CD4-positive, alpha-beta T cell (primary cell): ENCODE data around the gene CKMT2. TPM values are rescaled to one million over a fixed set of nuclear protein-coding genes. Genes with fewer than 3 reads are reported as not detected.

Source experiments
- ATAC-seq: fragments of 200-7000 bp; cut with Tn5 transposase; one replicate; pipeline ENCODE4 v1.10.0; 2022; ENCODE audit warnings: mild to moderate bottlenecking; ENCODE audit not compliant: poor library complexity
- CTCF ChIA-PET: fragments of 350-600 bp; sonication (Branson Sonifier 250); formaldehyde crosslinking; loops from one replicate; lab custom pipeline; 2021; ENCODE audit warnings: antibody characterized with exemption, inconsistent platforms; lab: Charles Lee
- POLR2A ChIA-PET: fragments of 350-600 bp; sonication (Branson Sonifier 250); formaldehyde crosslinking; loops from one replicate; lab custom pipeline; 2021; ENCODE audit warnings: antibody characterized with exemption, inconsistent platforms; lab: Charles Lee
- DNase-seq, 14 experiments: peaks; one replicate each; pipeline ENCODE4 v3.0.0-alpha.2; 2013 to 2020; ENCODE audit warnings: mixed read lengths in 2 of 14
- H3K27ac ChIP-seq, 2 donors: one replicate each; pipeline versions ENCODE4 v1.5.1 to v1.7.0; 2013; ENCODE audit warnings: low read length in 2 of 2, low read depth in 1 of 2, mild to moderate bottlenecking in 1 of 2
- H3K27me3 ChIP-seq, 2 experiments: 1 replicate in 1 of 2; 2 replicates in 1 of 2; pipeline versions ENCODE4 v1.6.1 to v1.7.0; 2013; ENCODE audit warnings: low read length in 2 of 2, control low read depth in 1 of 2, mild to moderate bottlenecking in 1 of 2, moderate library complexity in 1 of 2; ENCODE audit not compliant: insufficient read depth in 2 of 2, control insufficient read depth in 1 of 2
- H3K36me3 ChIP-seq: one replicate; pipeline ENCODE4 v1.6.1; 2013; ENCODE audit warnings: low read length, control low read depth; ENCODE audit not compliant: insufficient read depth
- H3K4me1 ChIP-seq: one replicate; pipeline ENCODE4 v1.6.1; 2013; ENCODE audit warnings: low read length, control low read depth; ENCODE audit not compliant: insufficient read depth
- H3K4me3 ChIP-seq: one replicate; pipeline ENCODE4 v1.5.1; 2013; ENCODE audit warnings: mild to moderate bottlenecking, low read length, moderate library complexity
- H3K9me3 ChIP-seq, 2 experiments: 1 replicate in 1 of 2; 2 replicates in 1 of 2; pipeline versions ENCODE4 v1.6.1 to v1.7.0; 2013; ENCODE audit warnings: low read length in 2 of 2, mild to moderate bottlenecking in 2 of 2, control low read depth in 1 of 2, moderate library complexity in 1 of 2; ENCODE audit not compliant: control insufficient read depth in 1 of 2, insufficient read depth in 1 of 2
- H3K27ac Mint-ChIP-seq: one replicate; pipeline ENCODE4 v1.8.0; 2020; ENCODE audit warnings: mixed read lengths
- H3K27me3 Mint-ChIP-seq: one replicate; pipeline ENCODE4 v1.8.0; 2021; ENCODE audit warnings: mixed read lengths
- H3K36me3 Mint-ChIP-seq: one replicate; pipeline ENCODE4 v1.8.0; 2021; ENCODE audit warnings: low read depth, mixed read lengths
- H3K4me1 Mint-ChIP-seq: one replicate; pipeline ENCODE4 v1.8.0; 2021; ENCODE audit warnings: low read depth, mixed read lengths
- H3K4me3 Mint-ChIP-seq: one replicate; pipeline ENCODE4 v1.8.0; 2020; ENCODE audit warnings: mild to moderate bottlenecking, mixed read lengths
- H3K9me3 Mint-ChIP-seq: one replicate; pipeline ENCODE4 v1.8.0; 2020; ENCODE audit warnings: mixed read lengths
- CTCF ChIP-seq: fragments of 200-600 bp; IDR thresholded peaks from one replicate; pipeline ENCODE4 v1.8.0; 2022; ENCODE audit warnings: antibody characterized with exemption, mild to moderate bottlenecking
- intact Hi-C, 2 experiments: fragments of 100-400 bp; cut with DNase I in 1 of 2; cut with micrococcal nuclease in 1 of 2; formaldehyde crosslinking; loops; one replicate each; pipeline versions ENCODE4 v1.15.1 to v1.9.0; 2023 to 2025; cut with DNase I, micrococcal nuclease
- total RNA-seq, 174 experiments: library from RNA in 2 of 174; stranded (reverse) in 2 of 174; gene quantifications; one replicate each; pipeline ENCODE4 v1.2.3 and lab custom pipeline; 2021 to 2026

The CKMT2 gene
- total RNA-seq, 2 experiments from 2014 or later: 0.17 to 0.27 TPM

GRCh38 chr5:81238460-81238859, 5.3 kb downstream of the CKMT2 start:
- no peak overlapping the region for H3K4me3 Mint-ChIP-seq
- Histone ChIP-seq H3K9me3 (peaks cover 0 to 4% of the 10 kb centered on the region in 2 experiments), H3K27me3 (no peaks in the 10 kb centered on the region), H3K4me3 (no peak overlapping the region), H3K4me1 (peaks cover 13% of the 10 kb centered on the region), H3K27ac (no peak overlapping the region), H3K36me3 (no peaks in the 10 kb centered on the region)
- no peaks in the 10 kb centered on the region for H3K9me3 Mint-ChIP-seq
- TF ChIP-seq CTCF: no peak
- ATAC-seq: no peak
- no peak overlapping the region for H3K27ac Mint-ChIP-seq
- intact Hi-C loops: no loop called here
- CTCF ChIA-PET: no interaction called here
- H3K4me1 Mint-ChIP-seq: peaks cover 15% of the 10 kb centered on the region
- DNase-seq: no peak
- POLR2A ChIA-PET: interaction anchor here (0.7 kb wide), 1 partner anchor 758 kb away, joined by 3 read pairs; no protein-coding TSS in a partner anchor
- H3K36me3 Mint-ChIP-seq: no peaks in the 10 kb centered on the region
- no peaks in the 10 kb centered on the region for H3K27me3 Mint-ChIP-seq

- Histone ChIP-seq H3K27ac (no peak overlapping the region), H3K4me3 (no peak overlapping the region), H3K27me3 (no peaks in the 10 kb centered on the region), H3K9me3 (peaks cover 0 to 4% of the 10 kb centered on the region in 2 experiments), H3K4me1 (peaks cover 6% of the 10 kb centered on the region), H3K36me3 (no peaks in the 10 kb centered on the region)
- POLR2A ChIA-PET: no interaction called here
- CTCF ChIA-PET: no interaction called here
- H3K4me1 Mint-ChIP-seq: peaks cover 3% of the 10 kb centered on the region
- DNase-seq: no peak
- H3K27ac Mint-ChIP-seq: no peak overlapping the region
- H3K27me3 Mint-ChIP-seq: no peaks in the 10 kb centered on the region
- TF ChIP-seq CTCF: no peak
- no peak overlapping the region for H3K4me3 Mint-ChIP-seq
- H3K9me3 Mint-ChIP-seq: no peaks in the 10 kb centered on the region
- intact Hi-C loops: no loop called here
- ATAC-seq: no peak
- no peaks in the 10 kb centered on the region for H3K36me3 Mint-ChIP-seq
These were observed 6.5 kb downstream of the CKMT2 start for GRCh38 chr5:81239613-81240012.

GRCh38 chr5:81241001-81241400, 7.9 kb downstream of the CKMT2 start:
- POLR2A ChIA-PET: no interaction called here
- Mint-ChIP-seq H3K27me3 (no peaks in the 10 kb centered on the region), H3K36me3 (no peaks in the 10 kb centered on the region), H3K27ac (no peak overlapping the region), H3K4me1 (no peaks in the 10 kb centered on the region), H3K9me3 (no peaks in the 10 kb centered on the region), H3K4me3 (no peak overlapping the region)
- DNase-seq (no peak), ATAC-seq (no peak)
- Histone ChIP-seq H3K36me3 (peaks cover 3% of the 10 kb centered on the region), H3K27ac (no peak overlapping the region), H3K4me1 (no peaks in the 10 kb centered on the region), H3K27me3 (no peaks in the 10 kb centered on the region), H3K9me3 (peaks cover 0 to 4% of the 10 kb centered on the region in 2 experiments), H3K4me3 (no peak overlapping the region)
- no peak for TF ChIP-seq CTCF
- intact Hi-C loops: no loop called here
- CTCF ChIA-PET: no interaction called here
